ENCODE measurements around the gene MZT2A. TPM values are rescaled to one million over a fixed set of nuclear protein-coding genes. Genes with fewer than 3 reads are reported as not detected.
A peak's percentile ranks its signal among the peaks of the same experiment; 100 is the strongest.
"Not testable (repeated sequence)": the region's sequence is repeated elsewhere in the genome, so short reads cannot be mapped to it uniquely, and the experiment has no call there.

Gene MZT2A
- 124 and 130 TPM in 2 replicates for total RNA-seq

- not testable (repeated sequence) for DNase-seq (ENCODE audit: low spot score); H3K9me3 Mint-ChIP-seq; H3K27me3 Mint-ChIP-seq (ENCODE audit: low read depth)
- Mint-ChIP-seq H3K4me3 (ENCODE audit: low read depth) (peak within 1 kb of the TSS; percentile 99), H3K4me1 (ENCODE audit: low read depth) (peaks cover 17% of the 10 kb centered on the region), H3K36me3 (ENCODE audit: low read depth) (peaks cover 34% of the 10 kb centered on the region), H3K27ac (peak within 1 kb of the TSS; percentile 98)
- intact Hi-C loops (cut with micrococcal nuclease): loop anchor here (1.0 to 5.0 kb wide), 5 partner anchors 35 to 1310 kb away; partner anchors contain the start of genes CCDC74A, IMP4, MZT2B and SMPD4
Measured at GRCh38 chr2:131492015-131492417, at the start of gene MZT2A. Gene MZT2A, minus strand, starts transcription at chr2:131492397. Its CDS starts 21 bp downstream, at chr2:131492376.

- H3K4me3 Mint-ChIP-seq (ENCODE audit: low read depth); H3K27ac Mint-ChIP-seq; H3K4me1 Mint-ChIP-seq (ENCODE audit: low read depth); DNase-seq (ENCODE audit: low spot score); H3K36me3 Mint-ChIP-seq (ENCODE audit: low read depth); intact Hi-C loops (cut with micrococcal nuclease); H3K9me3 Mint-ChIP-seq: not testable (repeated sequence)
- H3K27me3 Mint-ChIP-seq (ENCODE audit: low read depth): peaks cover 16% of the 10 kb centered on the region
Measured at GRCh38 chr2:131538856-131539255, 46.7 kb upstream of the MZT2A start.

- intact Hi-C loops (cut with micrococcal nuclease); H3K9me3 Mint-ChIP-seq; H3K4me1 Mint-ChIP-seq (ENCODE audit: low read depth); DNase-seq (ENCODE audit: low spot score); H3K36me3 Mint-ChIP-seq (ENCODE audit: low read depth); H3K4me3 Mint-ChIP-seq (ENCODE audit: low read depth); H3K27ac Mint-ChIP-seq: not testable (repeated sequence)
- peaks cover 16% of the 10 kb centered on the region for H3K27me3 Mint-ChIP-seq (ENCODE audit: low read depth)
Measured at GRCh38 chr2:131536841-131537240, 44.6 kb upstream of the MZT2A start.

- DNase-seq (ENCODE audit: low spot score); H3K4me3 Mint-ChIP-seq (ENCODE audit: low read depth); H3K27ac Mint-ChIP-seq; H3K4me1 Mint-ChIP-seq (ENCODE audit: low read depth); H3K36me3 Mint-ChIP-seq (ENCODE audit: low read depth); intact Hi-C loops (cut with micrococcal nuclease); H3K9me3 Mint-ChIP-seq: not testable (repeated sequence)
- peaks cover 15% of the 10 kb centered on the region for H3K27me3 Mint-ChIP-seq (ENCODE audit: low read depth)
Measured at GRCh38 chr2:131535951-131536826, 44.0 kb upstream of the MZT2A start.

- H3K9me3 Mint-ChIP-seq: no peaks in the 10 kb centered on the region
- peaks cover 13% of the 10 kb centered on the region for H3K27me3 Mint-ChIP-seq (ENCODE audit: low read depth)
- H3K4me1 Mint-ChIP-seq (ENCODE audit: low read depth): no peaks in the 10 kb centered on the region
- H3K27ac Mint-ChIP-seq: no peak overlapping the region
- DNase-seq (ENCODE audit: low spot score): no peak
- H3K36me3 Mint-ChIP-seq (ENCODE audit: low read depth): no peaks in the 10 kb centered on the region
- no peak overlapping the region for H3K4me3 Mint-ChIP-seq (ENCODE audit: low read depth)
- intact Hi-C loops (cut with micrococcal nuclease): no loop called here
Measured at GRCh38 chr2:131535526-131535925, 43.3 kb upstream of the MZT2A start.

- H3K27ac Mint-ChIP-seq; H3K36me3 Mint-ChIP-seq (ENCODE audit: low read depth); DNase-seq (ENCODE audit: low spot score); intact Hi-C loops (cut with micrococcal nuclease); H3K9me3 Mint-ChIP-seq; H3K4me1 Mint-ChIP-seq (ENCODE audit: low read depth); H3K27me3 Mint-ChIP-seq (ENCODE audit: low read depth); H3K4me3 Mint-ChIP-seq (ENCODE audit: low read depth): not testable (repeated sequence)
Measured at GRCh38 chr2:131534965-131535364, 42.8 kb upstream of the MZT2A start.

- H3K27ac Mint-ChIP-seq; intact Hi-C loops (cut with micrococcal nuclease); H3K4me1 Mint-ChIP-seq (ENCODE audit: low read depth); H3K36me3 Mint-ChIP-seq (ENCODE audit: low read depth); H3K4me3 Mint-ChIP-seq (ENCODE audit: low read depth); H3K9me3 Mint-ChIP-seq; H3K27me3 Mint-ChIP-seq (ENCODE audit: low read depth); DNase-seq (ENCODE audit: low spot score): not testable (repeated sequence)
Measured at GRCh38 chr2:131534317-131534672, 42.1 kb upstream of the MZT2A start.

- H3K4me1 Mint-ChIP-seq (ENCODE audit: low read depth); H3K27ac Mint-ChIP-seq; intact Hi-C loops (cut with micrococcal nuclease); H3K4me3 Mint-ChIP-seq (ENCODE audit: low read depth); H3K27me3 Mint-ChIP-seq (ENCODE audit: low read depth); H3K9me3 Mint-ChIP-seq; DNase-seq (ENCODE audit: low spot score); H3K36me3 Mint-ChIP-seq (ENCODE audit: low read depth): not testable (repeated sequence)
Measured at GRCh38 chr2:131533609-131534316, 41.6 kb upstream of the MZT2A start.

GRCh38 chr2:131532723-131533608, 40.8 kb upstream of the MZT2A start:
- intact Hi-C loops (cut with micrococcal nuclease); H3K36me3 Mint-ChIP-seq (ENCODE audit: low read depth); DNase-seq (ENCODE audit: low spot score); H3K27me3 Mint-ChIP-seq (ENCODE audit: low read depth); H3K4me1 Mint-ChIP-seq (ENCODE audit: low read depth); H3K4me3 Mint-ChIP-seq (ENCODE audit: low read depth); H3K9me3 Mint-ChIP-seq; H3K27ac Mint-ChIP-seq: not testable (repeated sequence)

GRCh38 chr2:131531547-131532185, 39.5 kb upstream of the MZT2A start:
- peaks cover 13% of the 10 kb centered on the region for H3K4me1 Mint-ChIP-seq (ENCODE audit: low read depth)
- H3K36me3 Mint-ChIP-seq (ENCODE audit: low read depth); H3K27ac Mint-ChIP-seq; DNase-seq (ENCODE audit: low spot score); H3K4me3 Mint-ChIP-seq (ENCODE audit: low read depth); H3K9me3 Mint-ChIP-seq; intact Hi-C loops (cut with micrococcal nuclease); H3K27me3 Mint-ChIP-seq (ENCODE audit: low read depth): not testable (repeated sequence)

- DNase-seq (ENCODE audit: low spot score): peak; percentile 8
- H3K9me3 Mint-ChIP-seq; H3K4me3 Mint-ChIP-seq (ENCODE audit: low read depth); H3K27ac Mint-ChIP-seq; H3K36me3 Mint-ChIP-seq (ENCODE audit: low read depth); intact Hi-C loops (cut with micrococcal nuclease); H3K27me3 Mint-ChIP-seq (ENCODE audit: low read depth): not testable (repeated sequence)
- H3K4me1 Mint-ChIP-seq (ENCODE audit: low read depth): peaks cover 15% of the 10 kb centered on the region
Measured at GRCh38 chr2:131530626-131531344, 38.6 kb upstream of the MZT2A start.
